Upper lobe of right lung (tissue), 1 donor: ENCODE results near the gene MRPL58. TPM values are rescaled to one million over a fixed set of nuclear protein-coding genes. Genes with fewer than 3 reads are reported as not detected.
A peak's percentile ranks its signal among the peaks of the same experiment; 100 is the strongest.

Experiments used
- ATAC-seq: fragments of 200-7000 bp; cut with Tn5 transposase; one replicate; pipeline ENCODE4 v1.9.1; 2020; ENCODE audit warnings: mild to moderate bottlenecking, moderate library complexity
- DNase-seq: peaks from one replicate; pipeline ENCODE4 v3.0.0-alpha.2; 2020
- H3K27ac ChIP-seq: fragments of 200-600 bp; one replicate; pipeline ENCODE4 v1.8.0; 2022
- H3K27me3 ChIP-seq: fragments of 200-600 bp; one replicate; pipeline ENCODE4 v1.8.0; 2022; ENCODE audit warnings: mild to moderate bottlenecking
- H3K36me3 ChIP-seq: fragments of 200-600 bp; one replicate; pipeline ENCODE4 v1.8.0; 2022
- H3K4me1 ChIP-seq: fragments of 200-600 bp; one replicate; pipeline ENCODE4 v1.8.0; 2022
- H3K4me3 ChIP-seq: fragments of 200-600 bp; one replicate; pipeline ENCODE4 v1.8.0; 2022; ENCODE audit warnings: mild to moderate bottlenecking
- H3K9me3 ChIP-seq: fragments of 200-600 bp; one replicate; pipeline ENCODE4 v1.8.0; 2022
- CTCF ChIP-seq: fragments of 200-600 bp; IDR thresholded peaks from one replicate; pipeline ENCODE4 v1.8.0; 2022; ENCODE audit warnings: antibody characterized with exemption
- intact Hi-C: fragments of 100-400 bp; cut with DNase I; formaldehyde crosslinking; loops from one replicate; pipeline ENCODE4 v1.11.0; 2022
- total RNA-seq: library from RNA; stranded (reverse); fragmentation: NEBNext Ultra II Directional; extraction: Animal tissue kit (Norgen Biotek cat#: 25700); gene quantifications from one replicate; pipeline ENCODE4 v1.2.1, GENCODE V29; 2021
- donor health status: DM: no; HTN: yes; CAD: no; lungs with severe emphysema.

Gene MRPL58
- total RNA-seq, 1 donor from 2014 or later: 21.6 TPM

- no peak for ATAC-seq
- Histone ChIP-seq H3K4me3 (no peak overlapping the region), H3K27ac (no peak overlapping the region), H3K9me3 (no peaks in the 10 kb centered on the region), H3K4me1 (peaks cover 12% of the 10 kb centered on the region), H3K36me3 (no peaks in the 10 kb centered on the region), H3K27me3 (no peaks in the 10 kb centered on the region)
- intact Hi-C loops: no loop called here
- DNase-seq: no peak
- no peak for TF ChIP-seq CTCF
These were observed 21.8 kb upstream of the MRPL58 start for GRCh38 chr17:74990581-74991105.

GRCh38 chr17:74992223-74992622, 20.2 kb upstream of the MRPL58 start:
- ATAC-seq (no peak), DNase-seq (no peak)
- H3K9me3 ChIP-seq: no peaks in the 10 kb centered on the region
- peak overlapping the region; percentile 56 for H3K27ac ChIP-seq
- no peaks in the 10 kb centered on the region for H3K36me3 ChIP-seq
- intact Hi-C loops: no loop called here
- H3K4me3 ChIP-seq: no peak overlapping the region
- H3K27me3 ChIP-seq: no peaks in the 10 kb centered on the region
- H3K4me1 ChIP-seq: peaks cover 6% of the 10 kb centered on the region
- TF ChIP-seq CTCF: no peak

GRCh38 chr17:74994440-74994839, 18.0 kb upstream of the MRPL58 start:
- DNase-seq: no peak
- Histone ChIP-seq H3K36me3 (no peaks in the 10 kb centered on the region), H3K4me1 (peaks cover 3% of the 10 kb centered on the region), H3K27ac (no peak overlapping the region), H3K4me3 (no peak overlapping the region), H3K27me3 (no peaks in the 10 kb centered on the region), H3K9me3 (no peaks in the 10 kb centered on the region)
- no peak for TF ChIP-seq CTCF
- no peak for ATAC-seq
- intact Hi-C loops: no loop called here

GRCh38 chr17:74995847-74996246, 16.6 kb upstream of the MRPL58 start:
- TF ChIP-seq CTCF: no peak
- no peaks in the 10 kb centered on the region for H3K9me3 ChIP-seq

GRCh38 chr17:74998783-74999182, 13.7 kb upstream of the MRPL58 start:
- TF ChIP-seq CTCF: no peak
- Histone ChIP-seq H3K4me1 (no peaks in the 10 kb centered on the region), H3K9me3 (no peaks in the 10 kb centered on the region), H3K27ac (no peak overlapping the region), H3K36me3 (peaks cover 15% of the 10 kb centered on the region), H3K4me3 (no peak overlapping the region), H3K27me3 (no peaks in the 10 kb centered on the region)
- DNase-seq (no peak), ATAC-seq (no peak)
- intact Hi-C loops: no loop called here

More at GRCh38 chr17:74995847-74996246, 16.6 kb upstream of the MRPL58 start:
- ATAC-seq (no peak), DNase-seq (no peak)
- H3K27me3 ChIP-seq: no peaks in the 10 kb centered on the region
- H3K4me3 ChIP-seq: no peak overlapping the region
- intact Hi-C loops: no loop called here
- H3K27ac ChIP-seq: no peak overlapping the region
- no peaks in the 10 kb centered on the region for H3K4me1 ChIP-seq
- peaks cover under 1% of the 10 kb centered on the region for H3K36me3 ChIP-seq

- no peak for TF ChIP-seq CTCF
- DNase-seq: no peak
These were observed 12.9 kb upstream of the MRPL58 start for GRCh38 chr17:74999523-74999922.

More at GRCh38 chr17:74999523-74999922, 12.9 kb upstream of the MRPL58 start:
- no peak overlapping the region for H3K4me3 ChIP-seq
- no peaks in the 10 kb centered on the region for H3K27me3 ChIP-seq
- H3K27ac ChIP-seq: no peak overlapping the region
- no peak for ATAC-seq
- no peaks in the 10 kb centered on the region for H3K9me3 ChIP-seq
- peaks cover 15% of the 10 kb centered on the region for H3K36me3 ChIP-seq
- intact Hi-C loops: no loop called here
- H3K4me1 ChIP-seq: no peaks in the 10 kb centered on the region
